ENCODE data around the gene PUS1. TPM values are rescaled to one million over a fixed set of nuclear protein-coding genes. Genes with fewer than 3 reads are reported as not detected.

PUS1 gene
- total RNA-seq (2021; fragmentation: NEBNext Ultra II Directional; extraction: Animal tissue kit (Norgen Biotek cat#: 25700)) (81.2 and 82.5 TPM in 2 replicates), polyA plus RNA-seq (2011; rRNA removed) (48.1 and 65.7 TPM in 2 replicates), polyA minus RNA-seq (2011; rRNA and poly(A)+ RNA removed) (28.4 and 37.6 TPM in 2 replicates)
- polyA plus RNA-seq (2011; cell fraction: cytosol; rRNA removed) = 74.1 TPM
- 85.2 TPM for polyA plus RNA-seq (2011; cell fraction: nucleus; rRNA removed)
- polyA plus RNA-seq (2012, experiment 1 of 2) = 57.7 to 80.3 TPM (median 73.5 TPM) in 4 replicates
- polyA plus RNA-seq (2012, experiment 2 of 2) = 51.6 TPM
- 42.1 TPM for polyA plus RNA-seq (2013, experiment 1 of 2)
- 42.7 TPM for polyA plus RNA-seq (2013, experiment 2 of 2)
- 50.9 TPM for polyA minus RNA-seq (2011; cell fraction: cytosol; rRNA and poly(A)+ RNA removed)
- polyA minus RNA-seq (2011; cell fraction: nucleus; rRNA and poly(A)+ RNA removed) = 40.6 TPM
- long read RNA-seq, experiment 1, full-length matches to known transcripts = 26 of 37 reads
- long read RNA-seq, experiment 1, partial matches to known transcripts = 10 of 37 reads
- long read RNA-seq, experiment 1, other reads (novel, unspliced or antisense) = 1 of 37 reads
- long read RNA-seq, experiment 2, partial matches to known transcripts = 5 of 6 reads
- long read RNA-seq, experiment 2, other reads (novel, unspliced or antisense) = 1 of 6 reads

GRCh38 chr12:131928711-131929580 lies at the start of gene PUS1:
TSS of gene PUS1 (plus strand) at chr12:131929276. CDS start at chr12:131929723, 447 bp downstream.
- H2BK5ac ChIP-seq (ENCODE audit: low read depth, low read length) = peak within 1 kb of the TSS; percentile 71; the same call in 1 of the 2 replicates
- H2BK12ac ChIP-seq (ENCODE audit: low read depth, low read length) = 0 out of 2 replicates have a peak within 1 kb of the TSS, but pooled peaks have one; percentile 5
- peaks cover 18 to 33% (median 22%) of the 10 kb centered on the region in 4 experiments for H3K36me3 ChIP-seq (ENCODE audit: control insufficient read depth in 2 of 4, insufficient read depth in 4 of 4, low read length in 3 of 4)
- peaks cover 3 to 10% of the 10 kb centered on the region in 2 experiments for H4K20me1 ChIP-seq (replicated peaks in 1 of 2; ENCODE audit: control insufficient read depth in 1 of 2, insufficient read depth in 2 of 2, low read length in 2 of 2)
- no peak for FAIRE-seq
- H2AFZ ChIP-seq (ENCODE audit: low read length) = no peak within 1 kb of the TSS
- H4K91ac ChIP-seq (replicated peaks; ENCODE audit: insufficient read length, low read length) = peak within 1 kb of the TSS; percentile 47
- no peaks in the 10 kb centered on the region for H3K27me3 ChIP-seq (replicated peaks in 1 of 4; ENCODE audit: control insufficient read depth in 3 of 4, extremely low read depth in 1 of 4, insufficient read depth in 3 of 4, low read length in 3 of 4)
- H3K23me2 ChIP-seq (ENCODE audit: low read depth, low read length) = peaks cover 6% of the 10 kb centered on the region; the same call in 1 of the 2 replicates
- no peak within 1 kb of the TSS for H3K56ac ChIP-seq (replicated peaks; ENCODE audit: insufficient read length, low read depth, low read length)
- H4K8ac ChIP-seq (ENCODE audit: extremely low read depth, insufficient read depth, low read length) = peak within 1 kb of the TSS; percentile 98
- H3K4me2 ChIP-seq (ENCODE audit: insufficient read depth in 1 of 2, low read depth in 2 of 2, low read length in 2 of 2) = peak within 1 kb of the TSS; percentile 91 to 99
- no peak within 1 kb of the TSS for H2AK5ac ChIP-seq (ENCODE audit: low read depth, low read length)
- peak within 1 kb of the TSS; percentile 83 for H3K18ac ChIP-seq (ENCODE audit: extremely low read depth, low read length)
- H3K79me2 ChIP-seq (ENCODE audit: control insufficient read depth in 1 of 2, insufficient read depth in 2 of 2, low read length in 2 of 2) = peaks cover 0 to 16% of the 10 kb centered on the region in 2 experiments; a peak in 3 of 4 replicates
- peak within 1 kb of the TSS; percentile 50 to 85 (median 74) for H3K4me3 ChIP-seq (ENCODE audit: extremely low read depth in 1 of 4, insufficient read depth in 2 of 4, low read depth in 3 of 4, low read length in 4 of 4)
- no peaks in the 10 kb centered on the region; a peak in 1 of 4 replicates for H3K9me3 ChIP-seq (ENCODE audit: insufficient read depth in 2 of 2, low read depth in 1 of 2, low read length in 1 of 2)
- no peak within 1 kb of the TSS for H2BK15ac ChIP-seq (ENCODE audit: low read length)
- peaks cover 8% of the 10 kb centered on the region for H3K79me1 ChIP-seq (ENCODE audit: low read depth, low read length)
- peak within 1 kb of the TSS; percentile 74 to 79 (median 76) for H3K9ac ChIP-seq (replicated peaks in 1 of 4; ENCODE audit: extremely low read depth in 1 of 4, low read depth in 3 of 4, low read length in 3 of 4)
- H2BK120ac ChIP-seq (replicated peaks; ENCODE audit: low read depth, low read length) = no peak within 1 kb of the TSS
- ChIA-PET CTCF (ENCODE audit: partially characterized antibody) (interaction anchor here (1.0 to 1.9 kb wide), 2 partner anchors 12 to 73 kb away, joined by 3 to 6 read pairs; no protein-coding TSS in a partner anchor), POLR2A (ENCODE audit: partially characterized antibody) (interaction anchor here (0.6 to 5.2 kb wide), 27 partner anchors 10 to 781 kb away, joined by 3 to 33 read pairs (median 5); partner anchors contain the start of gene EP400)
- no peak within 1 kb of the TSS for H3K14ac ChIP-seq (ENCODE audit: insufficient read length)
- H3K4me1 ChIP-seq (replicated peaks in 1 of 4; ENCODE audit: control insufficient read depth in 3 of 4, insufficient read depth in 4 of 4, low read length in 3 of 4) = peaks cover 0 to 7% (median 2%) of the 10 kb centered on the region in 4 experiments; a peak in 2 of 7 replicates
- peak within 1 kb of the TSS; percentile 16; the same call in 1 of the 2 replicates for H3K27ac ChIP-seq (ENCODE audit: low read depth, low read length)
- no peak within 1 kb of the TSS for H3K23ac ChIP-seq (ENCODE audit: insufficient read length)
- DNase-seq (ENCODE audit: low read depth in 1 of 2, low spot score in 2 of 2) = peak; percentile 79 to 93
- H4K5ac ChIP-seq (ENCODE audit: insufficient read length, low read depth, low read length) = peak within 1 kb of the TSS; percentile 92
- 1% methylated on average over 44 of the region's 84 CpGs; no CpG with 5 or more reads in 1 of the 2 experiments for WGBS, 2 experiments (ENCODE audit: extremely low coverage in 1 of 2, insufficient coverage in 1 of 2, insufficient read length in 1 of 2, insufficient replicate concordance in 2 of 2, low coverage in 1 of 2, low lambda C conversion rate in 2 of 2, missing lambda C conversion rate in 1 of 2)
- H2BK20ac ChIP-seq (ENCODE audit: low read length) = no peak within 1 kb of the TSS
- peak within 1 kb of the TSS; percentile 85 for H3K4ac ChIP-seq (replicated peaks; ENCODE audit: insufficient read length, low read depth, low read length)
- TF ChIP-seq CBX8 (IDR thresholded peaks at IDR 0.05; ENCODE audit: borderline replicate concordance, low read depth, low read length) (no peak), TCF12 (IDR thresholded peaks at IDR 0.05; ENCODE audit: low read depth, low read length) (no peak), ATF3 (IDR thresholded peaks at IDR 0.05; ENCODE audit: insufficient read depth, low read depth, low read length) (no peak)
